GM08714 (cell line): ENCODE data around the gene DHODH.
"Not testable (repeated sequence)": the region's sequence is repeated elsewhere in the genome, so short reads cannot be mapped to it uniquely, and the experiment has no call there.

Source experiments
- H3K4me3 ChIP-seq: fragments of 200-500 bp; sonication (Bioruptor generic); 2 replicates; pipeline ENCODE4 v1.5.1; 2014; ENCODE audit warnings: mild to moderate bottlenecking, low read length, inconsistent platforms
- ZNF274 ChIP-seq: IDR thresholded peaks from 2 replicates; pipeline ENCODE4 v1.6.1; 2012; ENCODE audit warnings: mild to moderate bottlenecking, low read depth, low read length

DHODH gene

GRCh38 chr16:72027669-72028378 is 19.3 kb downstream of the DHODH start:
- TF ChIP-seq ZNF274: no peak
- H3K4me3 ChIP-seq: no peak overlapping the region

- TF ChIP-seq ZNF274: no peak
These were observed 21.2 kb downstream of the DHODH start for GRCh38 chr16:72029567-72030271.

GRCh38 chr16:72033437-72033836 is 24.9 kb downstream of the DHODH start:
- no peak overlapping the region for H3K4me3 ChIP-seq
- no peak for TF ChIP-seq ZNF274

More at GRCh38 chr16:72029567-72030271, 21.2 kb downstream of the DHODH start:
- H3K4me3 ChIP-seq: no peak overlapping the region

GRCh38 chr16:72036098-72036497 is 27.6 kb downstream of the DHODH start:
- H3K4me3 ChIP-seq: no peak overlapping the region
- TF ChIP-seq ZNF274: no peak

GRCh38 chr16:72042157-72042660 is 33.7 kb downstream of the DHODH start:
- TF ChIP-seq ZNF274: no peak
- H3K4me3 ChIP-seq: no peak overlapping the region

- TF ChIP-seq ZNF274: no peak
- H3K4me3 ChIP-seq: no peak overlapping the region
These were observed 34.5 kb downstream of the DHODH start for GRCh38 chr16:72043058-72043457.

- TF ChIP-seq ZNF274: no peak
These were observed 35.0 kb downstream of the DHODH start for GRCh38 chr16:72043539-72043938.

GRCh38 chr16:72044296-72044695 is 35.8 kb downstream of the DHODH start:
- H3K4me3 ChIP-seq: no peak overlapping the region
- TF ChIP-seq ZNF274: no peak

More at GRCh38 chr16:72043539-72043938, 35.0 kb downstream of the DHODH start:
- no peak overlapping the region for H3K4me3 ChIP-seq

- TF ChIP-seq ZNF274: no peak
- H3K4me3 ChIP-seq: no peak overlapping the region
These were observed 36.3 kb downstream of the DHODH start for GRCh38 chr16:72044825-72045359.

- TF ChIP-seq ZNF274: no peak
- H3K4me3 ChIP-seq: no peak overlapping the region
These were observed 40.6 kb downstream of the DHODH start for GRCh38 chr16:72049110-72049509.

GRCh38 chr16:72050769-72051464 is 42.4 kb downstream of the DHODH start:
- no peak for TF ChIP-seq ZNF274
- H3K4me3 ChIP-seq: no peak overlapping the region

- TF ChIP-seq ZNF274: no peak
- no peak overlapping the region for H3K4me3 ChIP-seq
These were observed 43.3 kb downstream of the DHODH start for GRCh38 chr16:72051818-72052217.

- not testable (repeated sequence) for H3K4me3 ChIP-seq
These were observed 45.8 kb downstream of the DHODH start, which contains the start of gene HP for GRCh38 chr16:72054254-72054847. TSS of gene HP (plus strand) at chr16:72054505. CDS start at chr16:72054653, 148 bp downstream.

- H3K4me3 ChIP-seq: no peak overlapping the region
- no peak for TF ChIP-seq ZNF274
These were observed 47.4 kb downstream of the DHODH start for GRCh38 chr16:72055911-72056310.

GRCh38 chr16:72057313-72057712 is 48.8 kb downstream of the DHODH start:
- not testable (repeated sequence) for H3K4me3 ChIP-seq

GRCh38 chr16:72059060-72059459 is 50.5 kb downstream of the DHODH start:
- H3K4me3 ChIP-seq: not testable (repeated sequence)
